GM10266 (cell line): Measurements from ENCODE around the gene TNPO3.

Experiments used
- DNase-seq: peaks from one replicate; pipeline ENCODE4 v3.0.0; 2012; ENCODE audit errors: extremely low spot score
- TF ChIP-seq, protein P1 (sequence below): IDR thresholded peaks from 2 replicates; pipeline ENCODE4 v1.5.1; 2012; ENCODE audit warnings: mild to moderate bottlenecking, low read depth; ENCODE audit not compliant: control insufficient read depth, insufficient read depth; ENCODE audit errors: missing control alignments

TNPO3 gene

DNA sequence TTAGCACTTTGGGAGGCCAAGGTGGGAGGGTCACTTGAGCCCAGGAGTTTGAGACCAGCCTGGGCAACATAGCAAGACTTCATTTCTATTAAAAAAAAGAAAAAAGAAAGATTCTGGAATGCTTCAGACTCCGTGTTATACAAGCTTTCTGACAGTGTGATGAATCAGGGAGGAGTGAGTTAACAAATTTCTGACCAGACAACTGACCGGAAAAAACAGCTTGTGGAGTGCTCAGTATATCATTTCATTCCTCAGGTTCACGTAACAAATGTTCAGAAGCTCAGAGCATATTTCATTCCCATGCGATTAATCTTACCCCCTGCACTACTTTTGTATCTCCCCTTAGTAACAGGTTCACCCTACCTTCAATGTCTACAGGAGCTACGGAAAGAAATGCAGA lies 28.6 kb upstream of the TNPO3 start:
- no peak for DNase-seq
- TF ChIP-seq, protein P1, sequence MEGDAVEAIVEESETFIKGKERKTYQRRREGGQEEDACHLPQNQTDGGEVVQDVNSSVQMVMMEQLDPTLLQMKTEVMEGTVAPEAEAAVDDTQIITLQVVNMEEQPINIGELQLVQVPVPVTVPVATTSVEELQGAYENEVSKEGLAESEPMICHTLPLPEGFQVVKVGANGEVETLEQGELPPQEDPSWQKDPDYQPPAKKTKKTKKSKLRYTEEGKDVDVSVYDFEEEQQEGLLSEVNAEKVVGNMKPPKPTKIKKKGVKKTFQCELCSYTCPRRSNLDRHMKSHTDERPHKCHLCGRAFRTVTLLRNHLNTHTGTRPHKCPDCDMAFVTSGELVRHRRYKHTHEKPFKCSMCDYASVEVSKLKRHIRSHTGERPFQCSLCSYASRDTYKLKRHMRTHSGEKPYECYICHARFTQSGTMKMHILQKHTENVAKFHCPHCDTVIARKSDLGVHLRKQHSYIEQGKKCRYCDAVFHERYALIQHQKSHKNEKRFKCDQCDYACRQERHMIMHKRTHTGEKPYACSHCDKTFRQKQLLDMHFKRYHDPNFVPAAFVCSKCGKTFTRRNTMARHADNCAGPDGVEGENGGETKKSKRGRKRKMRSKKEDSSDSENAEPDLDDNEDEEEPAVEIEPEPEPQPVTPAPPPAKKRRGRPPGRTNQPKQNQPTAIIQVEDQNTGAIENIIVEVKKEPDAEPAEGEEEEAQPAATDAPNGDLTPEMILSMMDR, result no peak

DNA sequence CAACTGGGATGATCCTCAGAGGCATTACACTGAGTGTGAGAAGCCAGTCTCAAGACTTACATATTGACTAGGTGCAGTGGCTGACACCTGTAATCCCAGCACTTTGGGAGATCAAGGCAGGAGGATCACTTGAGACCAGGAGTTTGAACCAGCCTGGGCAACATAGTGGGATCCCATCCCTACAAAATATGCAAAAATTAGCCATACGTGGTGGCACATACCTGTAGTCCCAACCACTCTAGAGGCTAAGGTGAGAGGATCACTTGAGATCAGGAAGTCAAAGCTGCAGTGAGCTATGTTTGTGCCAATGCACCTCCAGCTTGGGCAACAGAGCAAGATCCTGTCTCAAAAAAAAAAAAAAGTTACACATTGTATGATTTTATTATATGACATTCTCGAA lies 23.5 kb upstream of the TNPO3 start:
- DNase-seq, result no peak
- TF ChIP-seq, protein P1, result no peak

DNA sequence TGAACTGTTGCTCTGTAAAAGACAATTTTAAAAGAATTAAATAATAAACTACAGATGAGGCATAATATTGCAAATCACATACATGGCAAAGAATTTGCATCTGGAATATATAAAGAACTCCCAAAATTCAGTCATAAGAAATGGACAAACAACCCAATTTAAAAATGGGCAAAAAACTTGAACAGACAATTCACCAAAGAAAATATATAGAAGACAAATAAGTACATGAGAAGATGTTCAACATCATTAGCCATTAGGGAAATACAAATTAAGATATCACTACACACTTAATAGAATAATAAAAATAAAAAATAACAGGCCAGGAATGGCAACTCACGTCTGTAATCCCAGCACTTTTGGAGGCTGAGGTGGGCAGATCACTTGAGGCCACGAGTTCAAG lies 22.0 kb upstream of the TNPO3 start:
- TF ChIP-seq, protein P1, result no peak
- no peak for DNase-seq

DNA sequence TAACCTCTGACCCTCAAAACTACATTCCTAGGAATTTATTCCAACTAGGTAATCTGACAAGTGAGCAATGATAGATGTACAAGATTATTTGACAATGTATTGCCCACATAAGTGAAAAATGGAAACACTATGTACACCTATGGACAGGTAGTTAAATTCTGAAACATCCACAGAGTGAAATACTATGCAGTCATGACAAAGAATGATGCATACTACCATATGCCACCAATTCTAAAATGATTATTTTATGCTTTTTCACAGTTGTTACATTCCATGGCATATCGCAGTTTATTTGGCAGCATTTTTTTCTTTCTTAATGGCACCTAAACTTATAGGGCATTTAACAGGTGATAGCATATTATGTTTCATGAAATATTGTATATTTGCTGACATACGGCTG lies 20.1 kb upstream of the TNPO3 start:
- TF ChIP-seq, protein P1, result no peak
- no peak for DNase-seq

DNA sequence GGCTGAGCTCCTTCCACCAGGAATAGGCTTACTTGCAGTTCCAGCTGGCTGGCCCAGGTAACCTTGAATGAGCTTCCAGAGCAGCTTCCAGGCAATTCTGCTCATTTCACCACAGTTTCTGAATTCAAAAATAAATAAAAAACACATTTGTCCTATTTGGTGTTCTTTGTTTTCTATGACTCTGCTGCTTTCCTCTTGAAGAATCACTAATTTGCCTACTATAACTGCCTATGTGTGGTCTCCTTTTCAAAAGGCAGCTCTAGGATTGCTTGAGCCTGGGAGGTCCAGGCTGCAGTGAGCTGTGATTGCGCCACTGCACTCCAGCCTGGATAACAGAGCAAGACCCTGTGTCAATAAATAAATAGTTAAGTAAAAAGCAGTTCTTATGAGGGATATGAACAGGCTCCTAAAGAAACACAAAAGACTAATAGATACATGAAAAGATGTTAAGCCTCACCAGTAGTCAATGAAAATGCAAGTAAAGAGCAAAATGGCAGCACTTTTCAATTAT lies 19.5 kb upstream of the TNPO3 start:
- TF ChIP-seq, protein P1, result no peak

DNA sequence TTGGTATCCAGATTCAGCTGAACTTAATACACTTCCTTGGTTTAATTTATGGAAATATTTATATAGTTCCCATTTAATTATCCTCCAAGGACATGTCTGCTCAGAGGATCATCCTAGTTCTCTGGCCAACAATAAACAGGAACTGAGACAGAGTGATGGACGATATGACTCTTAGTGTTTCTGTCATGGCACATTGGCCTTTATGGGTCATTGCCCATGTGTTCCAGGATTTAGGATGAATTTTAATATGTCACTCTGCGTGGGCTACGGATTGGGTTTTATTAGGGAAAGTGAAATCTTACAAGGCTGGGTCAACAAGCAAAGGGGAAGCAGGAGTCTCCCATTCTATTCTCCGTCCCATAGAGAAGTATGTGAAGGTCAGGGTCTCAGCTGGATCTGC lies 18.8 kb upstream of the TNPO3 start:
- no peak for DNase-seq
- TF ChIP-seq, protein P1, result no peak

More for the DNA sequence above, 19.5 kb upstream of the TNPO3 start:
- no peak for DNase-seq

DNA sequence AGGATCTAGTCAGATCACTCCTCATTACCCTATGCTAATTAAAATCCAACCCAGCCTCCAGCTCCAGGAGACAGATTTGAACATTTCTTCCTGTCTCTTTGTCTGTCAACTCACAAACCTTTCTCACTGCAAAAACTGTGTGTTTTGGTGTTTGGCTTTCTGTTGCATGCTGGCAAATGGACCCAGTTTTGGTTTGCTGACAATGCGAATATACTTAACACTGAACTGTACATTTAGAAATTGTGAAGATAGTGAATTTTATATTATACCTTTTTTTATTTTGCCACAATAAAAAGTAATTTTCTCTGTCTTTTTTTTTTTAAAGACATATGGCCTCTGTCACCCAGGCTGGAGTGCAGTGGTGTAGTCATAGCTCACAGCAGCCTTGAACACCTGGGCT lies 18.3 kb upstream of the TNPO3 start:
- TF ChIP-seq, protein P1, result no peak
- no peak for DNase-seq
